CD4-positive, alpha-beta T cell treated with Interleukin-4 for 4 hours (primary cell): ENCODE results near the gene ZNF280A.
"Not testable (repeated sequence)": the region's sequence is repeated elsewhere in the genome, so short reads cannot be mapped to it uniquely, and the experiment has no call there.

Experiments used
- DNase-seq: peaks from one replicate; pipeline ENCODE4 v3.0.0-alpha.2; 2020

ZNF280A gene

DNA sequence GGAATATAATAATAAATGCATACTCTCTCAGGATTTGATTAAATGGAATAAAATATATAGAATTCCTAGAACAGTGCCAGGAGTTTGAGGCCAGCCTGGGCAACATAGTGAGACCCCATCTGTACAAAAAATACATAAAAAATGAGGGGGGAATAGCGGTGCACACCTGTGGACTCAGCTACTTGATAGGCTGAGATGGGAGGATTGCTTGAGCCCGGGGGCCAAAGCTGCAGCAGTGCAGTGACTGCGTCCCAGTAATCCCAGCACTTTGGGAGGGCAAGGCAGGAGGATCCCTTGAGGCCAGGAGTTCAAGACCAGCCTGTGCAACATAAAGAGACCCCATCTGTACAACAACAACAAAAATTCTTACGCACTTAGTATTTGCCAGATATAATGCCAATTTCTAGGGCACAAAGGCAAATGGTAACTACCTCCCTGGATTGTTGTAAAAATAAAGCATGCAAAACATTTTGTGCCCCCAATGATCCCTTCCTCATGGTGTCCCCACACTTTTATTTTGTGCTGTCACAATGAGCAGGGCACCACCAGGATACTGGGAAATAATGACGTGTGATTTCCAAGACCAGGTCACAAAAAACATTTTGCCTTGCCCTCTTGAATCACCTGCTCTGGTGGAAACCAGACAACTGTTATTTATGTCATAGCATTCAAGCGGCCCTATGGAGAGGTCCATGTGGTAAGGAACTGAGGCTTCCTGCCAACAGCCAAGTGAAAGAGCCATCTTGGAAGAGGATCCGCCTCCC, 18.3 kb upstream of the ZNF280A start:
- no peak for DNase-seq

DNA sequence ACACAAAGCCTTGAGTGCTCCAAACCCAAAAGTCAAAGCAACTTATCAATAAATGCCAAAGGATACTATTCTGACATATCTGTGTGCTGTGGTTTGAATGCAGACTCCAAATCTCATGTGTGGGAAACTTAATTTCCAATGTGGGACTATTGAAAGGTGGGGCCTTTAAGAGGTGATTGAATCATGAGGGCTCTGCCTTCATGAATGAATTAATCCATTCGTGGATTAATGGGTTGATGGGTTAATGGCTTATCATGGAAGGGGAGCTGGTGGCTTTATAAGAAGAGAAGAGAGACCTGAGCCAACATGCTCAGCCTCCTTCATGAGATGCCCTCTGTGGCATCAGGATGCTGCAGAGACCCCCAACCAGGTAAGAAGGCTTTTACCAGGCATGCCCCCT, 16.8 kb upstream of the ZNF280A start:
- no peak for DNase-seq

DNA sequence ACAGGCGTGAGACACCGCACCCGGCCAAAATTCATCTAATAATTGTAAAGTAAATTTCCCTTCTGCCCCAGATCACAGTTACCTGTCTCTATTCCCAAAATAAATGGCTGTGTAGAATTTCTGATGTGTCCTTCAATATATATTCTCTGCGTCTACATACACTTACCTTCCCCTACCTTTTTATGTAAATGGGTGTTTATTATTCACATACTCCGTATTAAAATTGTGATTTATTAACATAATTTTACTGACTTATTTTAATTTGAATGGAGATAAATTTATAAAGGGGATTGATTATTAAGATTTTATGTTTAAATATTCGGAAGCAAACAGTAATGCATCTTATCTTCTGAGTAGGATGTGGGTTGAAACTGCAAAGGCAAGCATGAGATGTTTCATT, 16.4 kb upstream of the ZNF280A start:
- no peak for DNase-seq

DNA sequence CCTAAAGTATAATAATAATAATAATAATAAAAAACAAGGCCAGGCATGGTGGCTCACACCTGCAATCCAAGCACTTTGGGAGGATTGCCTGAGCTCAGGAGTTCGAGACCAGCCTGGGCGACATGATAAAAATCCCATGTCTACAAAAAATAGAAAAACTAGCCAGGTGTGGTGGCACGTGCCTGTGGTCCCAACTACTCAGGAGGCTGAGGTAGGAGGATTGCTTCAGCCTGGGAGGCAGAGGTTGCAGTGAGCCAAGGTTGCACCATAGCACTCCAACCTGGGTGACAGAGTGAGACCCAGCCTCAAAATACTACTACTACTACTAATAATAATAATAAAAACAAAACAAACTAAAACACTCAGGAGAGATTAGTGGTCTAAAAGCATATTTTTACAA, 15.6 kb upstream of the ZNF280A start:
- no peak for DNase-seq

DNA sequence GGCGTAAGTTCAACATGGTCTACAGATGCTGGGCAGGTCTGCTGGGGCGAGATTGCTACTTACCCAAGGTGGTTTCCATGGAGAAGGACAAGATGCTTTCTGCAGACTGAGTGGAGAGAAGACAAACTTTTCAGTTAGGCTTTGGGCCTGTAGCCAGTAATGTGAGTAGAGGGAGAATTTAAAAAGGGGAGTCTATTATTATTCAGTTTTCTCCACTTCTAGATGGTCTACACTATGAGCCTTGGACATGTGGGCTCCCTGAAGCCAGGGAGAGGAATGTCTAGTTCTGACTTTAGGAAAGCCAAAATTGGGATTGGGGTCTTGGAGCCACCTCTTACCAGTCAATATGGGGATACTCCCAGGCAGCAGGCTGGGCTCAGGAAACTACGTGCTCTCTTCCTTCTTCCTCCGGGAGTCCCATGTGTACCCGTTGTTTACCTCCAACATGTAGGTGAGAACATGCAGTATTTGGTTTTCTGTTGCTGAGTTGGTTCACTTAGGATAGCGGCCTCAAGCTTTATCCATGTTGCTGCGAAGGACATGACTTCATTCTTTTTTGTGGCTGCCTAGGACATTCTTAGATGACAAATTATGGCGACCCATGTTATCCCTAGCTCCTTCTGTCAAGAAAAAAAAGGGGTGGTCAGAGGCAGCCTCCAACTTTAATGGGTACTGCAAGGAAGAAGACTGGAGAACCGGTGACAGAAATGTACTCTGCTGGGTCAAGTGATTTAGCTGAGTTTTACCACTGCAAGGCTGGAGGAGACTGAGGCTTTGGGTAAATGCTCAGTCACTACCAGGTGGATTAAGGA, 14.7 kb upstream of the ZNF280A start:
- no peak for DNase-seq

DNA sequence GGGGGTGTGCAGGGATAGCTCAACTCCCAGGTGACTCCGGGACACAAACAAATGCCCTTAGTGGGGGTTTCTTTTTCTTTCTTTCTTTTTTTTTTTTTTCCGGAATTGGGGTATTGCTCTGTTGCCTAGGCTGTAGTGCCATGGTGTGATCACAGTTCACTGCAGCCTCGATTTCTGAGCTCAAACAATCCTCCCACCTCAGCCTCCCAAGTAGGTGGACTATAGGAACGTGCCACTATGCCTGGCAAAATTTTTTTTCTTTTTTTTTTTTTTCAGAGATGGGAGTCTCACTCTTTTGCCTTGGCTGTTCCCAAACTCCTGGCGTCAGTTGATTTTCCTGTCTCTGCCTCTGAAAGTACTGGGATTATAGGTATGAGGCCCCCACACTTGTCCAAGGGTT, 13.8 kb upstream of the ZNF280A start:
- no peak for DNase-seq

DNA sequence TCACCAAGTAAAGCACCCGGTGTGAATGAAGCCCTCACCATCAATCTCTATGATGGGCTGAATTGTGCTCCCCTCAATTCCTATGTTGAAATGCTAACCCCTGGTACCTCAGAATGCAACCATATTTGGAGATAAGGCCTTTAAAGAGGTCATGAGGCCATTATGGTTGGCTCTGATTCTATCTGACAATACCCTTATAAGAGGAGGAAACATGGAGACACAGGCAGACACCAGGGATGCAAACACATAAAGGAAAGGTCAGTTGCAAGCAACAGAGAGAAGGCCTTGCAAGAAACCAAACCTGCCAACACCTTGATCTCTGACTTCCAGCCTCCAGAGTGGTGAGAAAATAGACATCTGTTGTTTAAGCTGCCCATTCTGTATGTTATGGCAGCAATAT, 13.3 kb upstream of the ZNF280A start:
- no peak for DNase-seq

DNA sequence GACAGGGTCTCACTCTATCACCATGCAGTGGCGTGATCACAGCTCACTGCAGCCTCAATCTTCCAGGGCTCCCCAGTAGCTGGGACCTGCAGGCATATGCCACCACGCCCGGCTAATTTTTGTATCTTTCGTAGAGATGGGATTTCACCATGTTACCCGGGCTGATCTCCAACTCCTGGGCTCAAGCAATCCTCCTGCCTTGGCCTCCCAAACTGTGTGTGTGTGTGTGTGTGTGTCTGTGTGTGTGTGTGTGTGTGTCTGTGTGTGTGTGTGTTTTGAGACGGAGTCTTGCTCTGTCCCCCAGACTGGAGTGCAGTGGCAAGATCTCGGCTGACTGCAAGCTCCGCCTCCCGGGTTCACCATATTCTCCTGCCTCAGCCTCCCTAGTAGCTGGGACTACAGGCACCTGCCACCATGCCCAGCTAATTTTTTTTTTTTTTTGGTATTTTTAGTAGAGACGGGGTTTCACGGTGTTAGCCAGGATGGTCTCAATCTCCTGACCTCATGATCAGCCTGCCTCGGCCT, 12.5 kb upstream of the ZNF280A start:
- not testable (repeated sequence) for DNase-seq

DNA sequence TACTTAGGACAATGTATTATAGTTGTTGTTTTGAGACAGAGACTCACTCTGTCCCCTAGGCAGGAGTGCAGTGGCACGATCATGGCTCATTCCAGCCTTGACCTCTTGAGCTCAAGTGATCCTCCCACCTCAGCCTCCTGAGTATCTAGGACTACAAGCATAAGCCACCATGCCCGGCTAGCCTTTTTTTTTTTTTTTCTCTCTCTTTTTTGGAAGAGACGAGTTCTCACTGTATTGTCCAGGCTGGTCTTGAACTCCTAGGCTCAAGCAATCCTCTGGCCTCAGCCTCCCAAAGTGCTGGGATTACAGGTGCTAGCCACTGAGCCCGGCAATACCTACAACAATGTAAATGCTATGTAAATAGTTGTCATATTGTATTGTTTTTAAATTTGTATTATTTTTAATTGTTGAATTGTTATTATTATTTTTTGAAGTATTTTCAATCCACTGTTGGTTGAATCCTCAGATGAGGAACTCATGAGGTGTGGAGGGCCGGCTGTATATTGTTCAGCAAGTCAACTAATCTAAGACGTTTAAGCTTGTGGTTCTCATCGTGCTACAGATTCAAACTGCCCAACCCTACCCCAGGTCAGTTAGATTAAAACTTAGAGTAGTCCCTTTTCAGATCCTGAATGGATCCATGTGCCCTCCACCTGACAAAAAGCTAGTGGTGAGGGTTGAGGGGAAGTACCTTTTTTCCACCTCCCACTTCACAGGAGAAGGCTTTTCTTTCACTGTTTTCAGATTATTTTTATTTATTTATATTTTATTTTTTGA, 11.9 kb upstream of the ZNF280A start:
- no peak for DNase-seq

DNA sequence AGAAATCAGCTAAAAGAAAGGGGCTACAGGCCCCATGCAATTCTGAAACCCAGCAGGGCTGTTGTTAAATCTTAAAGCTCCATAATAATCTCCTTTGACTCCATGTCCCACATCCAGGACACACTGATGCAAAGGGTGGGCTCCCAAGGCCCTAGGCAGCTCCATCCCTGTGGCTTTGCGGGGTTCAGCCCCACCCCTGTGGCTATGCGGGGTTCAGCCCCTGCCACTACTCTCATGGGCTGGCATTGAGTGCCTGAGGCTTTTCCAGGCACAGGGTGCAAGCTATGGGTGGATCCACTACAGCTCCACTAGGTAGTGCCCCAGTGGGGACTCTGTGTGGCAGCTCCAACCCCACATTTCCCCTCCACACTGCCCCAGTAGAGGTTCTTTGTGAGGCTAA, 8.7 kb upstream of the ZNF280A start:
- no peak for DNase-seq

DNA sequence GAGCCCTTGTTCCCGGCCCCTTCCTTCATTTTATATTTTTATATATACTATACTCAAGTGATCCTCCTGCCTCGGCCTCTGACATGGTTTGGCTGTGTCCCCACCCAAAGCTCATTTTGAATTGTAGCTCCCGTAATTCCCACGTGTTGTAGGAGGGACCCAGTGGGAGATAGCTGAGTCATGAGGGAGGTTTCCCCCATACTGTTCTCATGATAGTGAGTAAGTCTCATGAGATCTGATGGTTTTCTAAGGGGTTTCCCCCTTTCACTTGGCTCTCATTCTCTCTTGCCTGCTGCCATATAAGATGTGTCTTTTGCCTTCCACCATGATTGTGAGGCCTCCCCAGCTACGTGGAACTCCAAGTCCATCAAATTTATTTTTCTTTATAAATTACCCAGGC, 7.2 kb upstream of the ZNF280A start:
- no peak for DNase-seq

DNA sequence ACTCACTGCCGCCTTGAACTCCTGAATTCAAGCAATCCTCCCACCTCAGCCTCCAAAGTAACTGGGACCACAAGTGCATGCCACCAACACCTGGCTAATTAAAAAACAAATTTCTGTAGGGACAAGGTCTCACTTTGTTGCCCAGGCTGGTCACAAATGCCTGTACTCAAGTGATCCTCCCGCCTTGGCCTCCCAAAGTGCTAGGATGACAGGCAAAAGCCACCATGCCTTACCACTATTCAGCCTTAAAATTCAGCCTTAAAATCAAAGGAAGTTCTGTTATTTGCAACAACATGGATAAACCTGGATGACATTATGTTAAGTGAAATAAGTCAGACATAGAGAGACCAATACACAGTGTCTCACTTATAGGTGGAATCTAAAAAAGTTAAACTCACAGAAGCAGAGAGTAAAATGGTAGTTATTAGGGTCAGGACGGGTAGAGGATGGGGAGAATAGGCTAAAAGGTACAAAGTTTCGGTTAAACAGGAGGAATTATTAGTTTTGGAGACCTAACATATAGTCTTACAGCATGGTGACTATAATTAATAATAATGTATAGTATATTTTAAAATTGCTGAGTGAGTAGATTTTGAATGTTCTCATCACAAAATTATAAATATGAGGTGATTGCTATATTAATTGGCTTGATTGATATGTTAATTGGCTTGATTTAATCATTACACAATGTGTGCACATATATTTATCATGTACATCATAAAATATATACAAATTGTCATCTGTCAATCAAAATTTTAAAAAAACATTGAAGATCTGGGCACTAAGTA, 6.2 kb upstream of the ZNF280A start:
- DNase-seq, result no peak

DNA sequence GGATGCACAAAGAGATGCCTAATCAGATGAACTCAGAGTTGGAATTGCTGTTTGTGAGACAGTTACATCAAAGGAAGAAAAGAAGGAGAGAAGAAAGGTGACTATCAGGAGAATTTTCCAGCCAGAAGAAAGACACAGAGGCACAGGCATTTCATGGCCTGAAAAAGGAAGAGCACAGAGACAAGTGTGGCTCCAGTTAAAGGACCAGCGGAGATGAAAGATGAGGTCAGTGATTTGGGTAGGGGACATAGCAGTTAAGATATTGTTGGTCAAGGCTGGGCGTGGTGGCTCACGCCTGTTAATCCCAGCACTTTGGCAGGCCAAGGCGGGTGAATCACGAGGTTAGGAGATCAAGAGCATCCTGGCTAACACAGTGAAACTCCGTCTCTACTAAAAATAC, 3.4 kb upstream of the ZNF280A start:
- DNase-seq, result no peak

DNA sequence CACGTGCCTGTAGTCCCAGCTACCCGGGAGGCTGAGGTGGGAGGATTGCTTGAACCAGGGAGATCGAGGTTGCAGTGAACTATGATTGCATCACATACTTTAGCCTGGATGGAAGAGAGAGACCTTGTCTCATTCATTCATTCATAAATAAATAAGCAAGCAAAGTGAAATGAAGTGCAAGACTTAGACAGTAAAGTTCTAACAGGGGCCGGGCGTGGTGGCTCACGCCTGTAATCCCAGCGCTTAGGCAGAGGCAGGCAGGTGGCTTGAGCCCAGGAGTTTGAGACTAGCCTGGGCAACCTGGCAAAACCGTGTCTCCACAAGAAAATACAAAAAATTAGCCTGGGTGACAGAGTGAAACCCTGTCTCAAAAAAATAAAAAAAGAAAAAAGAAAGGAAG, 1.6 kb upstream of the ZNF280A start:
- DNase-seq, result no peak

DNA sequence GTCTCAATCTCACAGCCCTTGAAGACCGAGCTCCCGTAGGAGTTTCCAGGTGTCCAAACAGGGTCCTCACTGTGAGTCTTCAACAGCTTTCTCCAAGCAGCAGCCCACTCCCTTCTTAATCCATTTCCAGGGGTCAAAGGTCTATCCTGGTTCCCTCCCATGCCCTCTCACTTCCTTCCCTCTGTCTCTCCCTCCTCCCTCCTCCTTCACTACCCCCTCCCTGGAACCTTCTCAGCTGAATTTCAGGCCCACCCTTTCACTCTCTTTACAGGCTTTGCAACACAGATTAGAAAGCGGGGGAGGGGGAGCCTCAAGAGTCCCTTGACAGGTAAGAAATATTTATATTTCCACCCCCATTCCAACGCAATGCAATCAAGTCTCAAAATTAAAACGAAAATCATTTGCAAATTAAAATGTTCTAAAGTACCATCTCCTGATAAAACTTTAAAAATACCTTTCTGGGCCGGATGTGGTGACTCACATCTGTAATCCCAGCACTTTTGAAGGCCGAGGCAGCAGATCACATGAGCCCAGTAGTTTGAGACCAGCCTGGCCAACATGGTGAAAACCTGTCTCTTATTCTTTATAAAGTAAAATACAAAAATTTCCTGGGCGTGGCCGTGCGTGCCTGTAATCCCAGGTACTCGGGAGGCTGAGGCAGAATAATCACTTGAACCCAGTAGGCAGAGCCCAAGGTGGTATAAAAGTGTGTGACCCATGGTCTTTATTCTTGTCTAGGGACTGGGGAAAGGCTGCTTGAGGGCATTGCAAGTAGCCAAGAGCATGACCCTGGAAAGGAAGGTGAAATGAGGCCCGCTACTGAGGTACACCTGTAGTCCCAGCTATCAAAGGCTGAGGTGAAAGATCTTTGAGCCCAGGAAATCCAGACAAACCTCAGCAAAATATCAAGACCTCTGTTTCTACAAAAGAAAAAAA, 865 bp upstream of the ZNF280A start:
- no peak for DNase-seq

DNA sequence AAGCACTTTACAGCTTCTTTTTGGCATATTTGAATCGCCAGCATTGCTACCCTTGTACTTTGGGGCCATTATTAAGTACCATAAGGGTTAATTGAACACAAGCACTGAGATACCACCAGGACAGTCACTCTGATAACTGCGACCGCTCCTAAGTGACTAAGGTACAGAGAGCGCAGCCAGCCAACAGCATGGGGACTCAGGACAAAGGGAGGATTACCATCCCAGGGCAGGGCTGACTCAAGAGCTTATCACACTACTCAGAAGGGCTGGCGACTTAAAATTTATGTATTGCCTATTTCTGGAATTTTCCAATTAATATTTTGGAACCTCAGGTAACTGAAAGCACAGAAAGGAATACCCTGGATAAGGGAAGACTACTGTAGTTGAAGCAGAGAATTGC, 479 bp downstream of the ZNF280A start:
- DNase-seq, result no peak

DNA sequence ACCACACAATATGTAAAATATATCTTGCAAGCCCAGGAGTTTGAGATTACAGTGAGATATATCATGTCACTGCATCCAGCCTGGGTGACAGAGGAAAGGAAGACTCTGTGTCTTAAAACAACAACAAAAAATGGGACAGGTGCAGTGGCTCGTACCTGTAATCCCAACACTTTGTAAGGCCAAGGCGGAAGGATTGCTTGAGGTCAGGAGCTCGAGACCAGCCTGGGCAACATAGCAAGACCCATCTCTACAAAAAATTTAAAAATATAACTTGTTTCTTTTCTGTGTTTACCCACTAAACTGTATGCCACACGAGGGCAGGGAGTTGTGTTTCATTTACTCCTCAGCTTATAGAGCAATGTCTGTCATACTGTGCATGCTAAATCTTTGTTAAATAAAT, 3.1 kb downstream of the ZNF280A start:
- DNase-seq, result no peak

DNA sequence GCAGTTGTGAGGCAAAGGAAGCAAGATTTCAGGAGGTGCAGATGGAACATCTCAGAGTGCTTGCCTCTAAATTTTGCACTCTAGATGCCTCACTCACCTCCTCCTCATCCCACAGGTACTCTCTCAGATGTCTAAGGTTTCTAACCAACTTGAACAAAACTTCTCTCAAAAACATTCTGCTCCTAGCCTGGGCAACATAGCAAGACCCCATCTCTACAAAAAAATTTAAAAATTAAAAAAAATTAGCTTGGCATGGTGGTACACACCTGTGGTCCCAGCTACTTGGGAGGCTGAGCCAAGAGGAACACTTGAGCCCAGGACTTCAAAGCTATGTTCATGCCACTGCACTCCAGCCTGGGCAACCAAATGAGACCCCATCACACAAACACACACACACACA, 4.2 kb downstream of the ZNF280A start:
- DNase-seq, result no peak

DNA sequence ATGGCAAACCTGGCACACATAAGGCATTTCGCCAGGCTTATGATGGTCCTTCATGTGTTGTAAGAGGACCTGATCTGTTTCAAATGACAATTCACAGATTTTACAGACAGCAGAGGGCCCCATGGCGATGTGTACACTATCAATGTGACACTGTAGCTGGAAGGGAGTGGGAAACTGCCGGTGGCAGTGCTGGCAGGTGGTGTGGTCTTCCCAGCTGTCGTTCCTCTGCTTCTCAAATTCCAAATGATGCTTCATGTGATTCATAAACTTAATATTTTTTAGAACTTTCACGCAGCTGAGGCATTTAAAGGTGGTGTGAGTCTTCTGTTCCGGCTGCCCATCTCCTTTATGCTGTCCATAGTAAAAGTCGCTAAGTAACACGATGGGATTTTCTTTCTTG, 5.6 kb downstream of the ZNF280A start:
- DNase-seq, result not testable (repeated sequence)

DNA sequence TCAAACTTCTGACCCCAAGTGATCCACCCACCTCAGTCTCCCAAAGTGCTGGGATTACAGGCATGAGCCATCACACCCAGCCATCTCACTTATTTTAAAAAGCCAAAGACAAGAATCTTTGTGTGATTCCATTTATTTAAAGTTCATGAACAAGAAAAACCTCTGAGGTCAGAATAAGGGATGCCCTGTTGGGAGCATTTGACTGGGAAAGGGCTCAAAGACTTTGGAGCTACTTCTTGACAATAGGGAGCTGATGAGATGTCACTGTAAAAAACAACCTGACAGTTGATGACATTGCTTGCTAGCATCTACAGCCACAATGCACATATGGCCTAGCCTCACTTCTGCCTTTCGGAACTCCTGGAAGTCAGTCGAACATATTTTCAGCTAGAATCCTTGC, 6.5 kb downstream of the ZNF280A start:
- DNase-seq, result no peak

DNA sequence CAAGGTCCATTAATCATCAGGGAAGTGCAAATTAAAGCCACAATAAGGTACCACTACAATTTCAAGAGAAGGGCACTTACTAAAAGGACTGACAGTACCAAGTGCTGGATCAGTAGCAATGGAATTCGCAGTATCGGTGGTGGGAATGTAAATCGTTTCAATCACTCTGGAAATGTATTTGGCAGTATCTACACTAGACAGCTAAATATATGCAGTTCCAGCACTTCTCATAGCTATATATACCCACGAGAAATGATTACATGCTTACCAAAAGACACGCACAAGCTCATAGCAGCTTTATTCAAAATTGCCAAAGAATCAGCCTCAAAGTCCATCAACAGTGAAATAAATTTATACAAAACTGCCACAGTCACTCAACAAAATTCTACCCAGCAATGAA, 7.1 kb downstream of the ZNF280A start:
- DNase-seq, result no peak

DNA sequence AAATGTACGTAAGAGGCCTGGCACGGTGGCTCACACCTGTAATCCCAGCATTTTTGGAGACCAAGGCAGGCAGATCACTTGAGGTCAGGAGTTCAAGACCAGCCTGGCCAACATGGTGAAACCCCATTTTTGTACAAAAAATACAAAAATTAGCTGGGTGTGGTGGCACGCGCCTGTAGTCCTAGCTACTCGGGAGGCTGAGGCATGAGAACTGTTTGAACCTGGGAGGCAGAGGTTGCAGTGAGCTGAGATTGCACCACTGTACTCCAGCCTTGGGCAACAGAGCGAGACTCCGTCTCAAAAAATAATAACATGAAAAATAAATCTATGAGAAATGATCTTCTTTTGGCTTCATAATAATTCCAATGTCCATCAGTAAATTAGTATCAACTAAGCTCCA, 9.2 kb downstream of the ZNF280A start:
- not testable (repeated sequence) for DNase-seq
